LHCN-M2 (cell line): ENCODE measurements around the gene LIME1. TPM values are rescaled to one million over a fixed set of nuclear protein-coding genes. Genes with fewer than 3 reads are reported as not detected.

Source experiments
- DNase-seq: peaks from one replicate; pipeline ENCODE4 v3.0.0-alpha.2; 2012; ENCODE audit warnings: low read depth
- total RNA-seq: library from RNA; depleted of rRNA; stranded (reverse); fragments of >200 nt; gene quantifications from 2 replicates; pipeline ENCODE4 v1.2.3, GENCODE V29; 2014

LIME1 gene
- total RNA-seq, 1 experiment from 2014 or later = 16.2 TPM

- no peak for DNase-seq
These were observed 39.7 kb upstream of the LIME1 start, which contains the start of gene TNFRSF6B for GRCh38 chr20:63696628-63697356. TNFRSF6B (plus strand) TSS chr20:63696652; CDS start chr20:63696768, 116 bp downstream.

GRCh38 chr20:63697357-63697867, 39.1 kb upstream of the LIME1 start:
- peak; percentile 38 for DNase-seq

GRCh38 chr20:63697868-63698545, 38.5 kb upstream of the LIME1 start:
- DNase-seq = no peak

GRCh38 chr20:63698739-63699465, 37.6 kb upstream of the LIME1 start:
- DNase-seq = peak; percentile 93

GRCh38 chr20:63699466-63700198, 36.8 kb upstream of the LIME1 start:
- no peak for DNase-seq

- no peak for DNase-seq
These were observed 36.0 kb upstream of the LIME1 start for GRCh38 chr20:63700199-63701050.

- DNase-seq = no peak
These were observed 35.5 kb upstream of the LIME1 start for GRCh38 chr20:63701051-63701328.

GRCh38 chr20:63701329-63702035, 35.0 kb upstream of the LIME1 start:
- no peak for DNase-seq

GRCh38 chr20:63702036-63702665, 34.3 kb upstream of the LIME1 start:
- no peak for DNase-seq

- no peak for DNase-seq
These were observed 33.6 kb upstream of the LIME1 start for GRCh38 chr20:63702751-63703470.

- DNase-seq = no peak
These were observed 32.9 kb upstream of the LIME1 start for GRCh38 chr20:63703471-63703975.

GRCh38 chr20:63703976-63704748, 32.3 kb upstream of the LIME1 start:
- DNase-seq = no peak

- DNase-seq = no peak
These were observed 31.7 kb upstream of the LIME1 start for GRCh38 chr20:63704749-63705117.

GRCh38 chr20:63705232-63706026, 31.0 kb upstream of the LIME1 start:
- DNase-seq = no peak

GRCh38 chr20:63706027-63706695, 30.3 kb upstream of the LIME1 start:
- no peak for DNase-seq

- peak; percentile 44 for DNase-seq
These were observed 29.5 kb upstream of the LIME1 start for GRCh38 chr20:63706852-63707557.
